Heart right ventricle (tissue), 16 donors: ENCODE results near the gene BNC2. TPM values are rescaled to one million over a fixed set of nuclear protein-coding genes. Genes with fewer than 3 reads are reported as not detected.
A peak's percentile ranks its signal among the peaks of the same experiment; 100 is the strongest.

Experiments used
- ATAC-seq, 8 donors: fragments of 200-7000 bp; cut with Tn5 transposase; one replicate each; pipeline ENCODE4 v1.9.1; 2020; ENCODE audit warnings: mild to moderate bottlenecking in 8 of 8, moderate library complexity in 8 of 8, moderate number of reproducible peaks in 1 of 8
- DNase-seq, 2 donors: peaks; one replicate each; pipeline ENCODE4 v3.0.0-alpha.2; 2020
- H3K27ac ChIP-seq, 10 donors: fragments of 200-600 bp; sonication (generic) in 2 of 10; one replicate each; pipeline versions ENCODE4 v1.5.0 to v1.8.0; 2020 to 2022; ENCODE audit warnings: mild to moderate bottlenecking in 3 of 10
- H3K27me3 ChIP-seq, 7 donors: fragments of 200-600 bp; one replicate each; pipeline ENCODE4 v1.8.0; 2021 to 2022; ENCODE audit warnings: mild to moderate bottlenecking in 2 of 7
- H3K36me3 ChIP-seq, 9 donors: fragments of 200-600 bp; sonication (generic) in 1 of 9; one replicate each; pipeline versions ENCODE4 v1.5.0 to v1.8.0; 2020 to 2022; ENCODE audit warnings: mild to moderate bottlenecking in 2 of 9
- H3K4me1 ChIP-seq, 9 donors: fragments of 200-600 bp; sonication (generic) in 1 of 9; one replicate each; pipeline versions ENCODE4 v1.5.0 to v1.8.0; 2020 to 2022; ENCODE audit warnings: mild to moderate bottlenecking in 4 of 9
- H3K4me3 ChIP-seq, 10 donors: fragments of 200-600 bp; sonication (generic) in 2 of 10; one replicate each; pipeline versions ENCODE4 v1.5.0 to v1.8.0; 2020 to 2022; ENCODE audit warnings: mild to moderate bottlenecking in 7 of 10, moderate library complexity in 2 of 10
- H3K9me3 ChIP-seq, 11 donors: fragments of 200-600 bp in 10 of 11; sonication (generic) in 2 of 11; one replicate each; pipeline versions ENCODE4 v1.5.0 to v1.8.0; 2013 to 2022; ENCODE audit warnings: mild to moderate bottlenecking in 2 of 11, control low read depth in 1 of 11, moderate library complexity in 1 of 11
- CTCF ChIP-seq, 9 donors: fragments of 200-600 bp; sonication (generic) in 2 of 9; IDR thresholded peaks; one replicate each; pipeline versions ENCODE4 v1.5.0 to v1.8.0; 2021 to 2022; ENCODE audit warnings: antibody characterized with exemption in 9 of 9, mild to moderate bottlenecking in 5 of 9, moderate library complexity in 1 of 9
- WGBS, 2 donors: extraction: QIAGEN DNeasy Blood & Tissue Kit; methylation state at CpG; one replicate each; pipeline ENCODE4 v1.1.7; 2013; ENCODE audit warnings: inconsistent platforms in 1 of 2; 5-methylcytosine and 5-hydroxymethylcytosine counted together
- intact Hi-C, 10 donors: fragments of 100-400 bp; cut with DNase I; formaldehyde crosslinking; loops; one replicate each; pipeline versions ENCODE4 v1.11.1 to v1.14.2; 2022
- polyA plus RNA-seq, 2 donors: library from polyadenylated mRNA; stranded (reverse); fragments of 200-250 nt; gene quantifications; one replicate each; pipeline ENCODE4 v1.2.3, GENCODE V29; 2013
- total RNA-seq, 10 donors: library from RNA; stranded (reverse); fragmentation: NEBNext Ultra II Directional in 3 of 10; extraction: Animal tissue kit (Norgen Biotek cat#: 25700) in 3 of 10; gene quantifications; one replicate each; pipeline versions ENCODE4 v1.2.1 to v1.2.4, GENCODE V29; 2021 to 2023
- donor health status: Arrhythmogenic right ventricular cardiomyopathy.
- donor health status: ischemic (EF 13 %, LVEDD 7.1; RV severe dilation, severe dysfunction).
- donor health status: healthy with polysubstance abuse.
- donor health status: DM: no; HTN: yes; CAD: no.
- donor health status: DM: no; HTN: no; CAD: no.
- donor health status: ischemic (EF 25% LVEDD 6.9; RV normal size, moderate dysfunction).
- donor health status: ischemic (EF 25% LVEDD 5.7; RV mildly dilated, moderate dysfunction).
- donor health status: healthy.
- donor health status: DM: yes; HTN: yes; CAD: no.
- donor health status: Ischemic cardiomyopathy.
- donor health status: ischemic (EF 35%, LVEDD 5.7; RV mildly dilated, moderate dysfunction).
- donor health status: nonischemic (EF 11% LVEDD 7.7; RV severe dilation, severe dysfunction).
- donor health status: DM: yes; HTN: yes; CAD: no.
- donor health status: PGD.
- donor health status: ischemic (EF 29% LVEDD 5.4; RV normal size, mild dysfunction).
- donor health status: nonischemic (EF 23%, LVEDD 6.1; RV moderate dilation, normal function).

Gene BNC2
- total and polyA plus RNA-seq, 12 donors = 0.49 to 7.3 (median 3.2) TPM

GRCh38 chr9:16514131-16514530 lies 356.3 kb downstream of the BNC2 start:
- 85 to 88% methylated on average over 1 of the region's 1 CpG for WGBS, 2 donors
- no peak for DNase-seq
- Histone ChIP-seq H3K36me3 (no peaks in the 10 kb centered on the region), H3K27me3 (no peaks in the 10 kb centered on the region), H3K4me1 (peaks cover 0 to 27% (median 10%) of the 10 kb centered on the region in 9 donors), H3K4me3 (no peak overlapping the region), H3K27ac (no peak overlapping the region), H3K9me3 (no peaks in the 10 kb centered on the region)
- no peak for ATAC-seq
- intact Hi-C loops = no loop called here
- no peak for TF ChIP-seq CTCF (IDR thresholded peaks at IDR 0.05)

DNA sequence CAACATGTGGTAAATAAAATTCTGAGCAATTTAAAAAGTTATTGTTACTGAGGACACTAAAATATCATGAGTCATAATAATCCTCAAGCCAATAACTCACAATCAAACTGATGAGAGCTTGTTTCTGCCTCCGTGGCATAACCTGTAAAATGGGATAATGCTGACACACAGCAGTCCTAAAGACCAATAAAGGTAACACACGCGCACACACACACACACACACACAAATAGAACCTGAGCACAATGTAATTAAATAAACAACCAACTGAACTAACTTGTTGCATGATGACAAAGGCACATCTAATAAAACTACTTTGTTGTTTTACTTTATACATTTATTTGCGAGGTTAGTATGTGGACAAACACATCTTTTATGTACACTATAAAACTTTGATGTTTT lies 358.2 kb downstream of the BNC2 start:
- intact Hi-C loops = no loop called here
- WGBS, 2 donors = 87 to 93% methylated on average over 4 of the region's 4 CpGs

GRCh38 chr9:16510482-16510881 lies 360.0 kb downstream of the BNC2 start:
- Histone ChIP-seq H3K4me1 (peaks cover 0 to 17% (median 4%) of the 10 kb centered on the region in 9 donors), H3K27ac (peak overlapping the region in 2 of 10 donors; percentile 11 to 17), H3K36me3 (no peaks in the 10 kb centered on the region), H3K4me3 (no peak overlapping the region), H3K9me3 (no peaks in the 10 kb centered on the region), H3K27me3 (no peaks in the 10 kb centered on the region)
- intact Hi-C loops = no loop called here
- no peak for TF ChIP-seq CTCF (IDR thresholded peaks at IDR 0.05)
- 90 to 94% methylated on average over 2 of the region's 2 CpGs for WGBS, 2 donors
- no peak for DNase-seq
- no peak for ATAC-seq

More for the DNA sequence above, 358.2 kb downstream of the BNC2 start:
- Histone ChIP-seq H3K4me3 (no peak overlapping the region), H3K9me3 (no peaks in the 10 kb centered on the region), H3K27me3 (no peaks in the 10 kb centered on the region), H3K4me1 (peaks cover 0 to 27% (median 10%) of the 10 kb centered on the region in 9 donors), H3K36me3 (no peaks in the 10 kb centered on the region), H3K27ac (no peak overlapping the region)
- ATAC-seq (no peak), DNase-seq (no peak)
- no peak for TF ChIP-seq CTCF (IDR thresholded peaks at IDR 0.05)

GRCh38 chr9:16509997-16510396 lies 360.5 kb downstream of the BNC2 start:
- H3K36me3 ChIP-seq = no peaks in the 10 kb centered on the region
- intact Hi-C loops = no loop called here
- TF ChIP-seq CTCF (IDR thresholded peaks at IDR 0.05) = no peak
- 74 to 75% methylated on average over 5 of the region's 5 CpGs for WGBS, 2 donors
- peak overlapping the region in 2 of 10 donors; percentile 11 to 17 for H3K27ac ChIP-seq
- H3K4me1 ChIP-seq = peaks cover 0 to 17% (median 0%) of the 10 kb centered on the region in 9 donors
- H3K9me3 ChIP-seq = no peaks in the 10 kb centered on the region
- ATAC-seq (peak in 6 of 8 donors; percentile 23 to 47 (median 29)), DNase-seq (no peak)
- H3K27me3 ChIP-seq = no peaks in the 10 kb centered on the region
- no peak overlapping the region for H3K4me3 ChIP-seq
